K562 (cell line): ENCODE data around the gene ACKR3. TPM values are rescaled to one million over a fixed set of nuclear protein-coding genes. Genes with fewer than 3 reads are reported as not detected.

ENCODE experiments used
- ATAC-seq: fragments of 200-7000 bp; cut with Tn5 transposase; 3 replicates; pipeline ENCODE4 v1.9.1; 2020; ENCODE audit warnings: moderate library complexity
- BruUV-seq: library from RNA; stranded (reverse); fragments of 400-500 nt; replicated peaks from 2 replicates; lab custom pipeline; 2021; lab: Mats Ljungman, UMichigan
- CTCF ChIA-PET: fragments of 300-600 bp; formaldehyde crosslinking; extraction: SDS; loops from one replicate; lab custom pipeline; 2021; ENCODE audit warnings: low intra/inter-chr PET ratio; lab: Yijun Ruan, JAX
- POLR2A ChIA-PET: fragments of 300-600, 350-650 bp; sonication (Branson Sonifier 250); formaldehyde crosslinking; extraction: SDS; loops from one replicate; lab custom pipeline; 2021; ENCODE audit warnings: antibody characterized with exemption, inconsistent platforms; lab: Yijun Ruan, JAX
- DNase-seq, 4 experiments: peaks; one replicate each; pipeline versions ENCODE4 v3.0.0 to v3.0.0-alpha.2; 2011 to 2018; ENCODE audit warnings: low spot score in 3 of 4, mixed read lengths in 3 of 4; ENCODE audit errors: extremely low read depth in 1 of 4
- FAIRE-seq: peaks from 2 replicates; lab custom pipeline; 2011; peaks lifted over from hg19 to GRCh38; lab: Jason Lieb, UNC
- H2AFZ ChIP-seq: 2 replicates; pipeline ENCODE4 v1.6.0; 2011; ENCODE audit warnings: low read depth, low read length, control low read depth, inconsistent platforms
- H3K27ac ChIP-seq: fragments of 200-600 bp; 3 replicates; pipeline ENCODE4 v1.8.0; 2011; ENCODE audit warnings: low read depth, mild to moderate bottlenecking, control low read depth, inconsistent platforms, low read length, moderate library complexity, mixed read lengths; ENCODE audit errors: extremely low read depth
- H3K27me3 ChIP-seq, 2 experiments: fragments of 300-600 bp in 1 of 2; 2 replicates in 1 of 2; 3 replicates in 1 of 2; pipeline versions ENCODE4 v1.6.0 to v1.8.0; 2011; ENCODE audit warnings: inconsistent platforms in 2 of 2, low read length in 2 of 2, mild to moderate bottlenecking in 1 of 2, mixed read lengths in 1 of 2, moderate library complexity in 1 of 2; ENCODE audit not compliant: control insufficient read depth in 2 of 2, insufficient read depth in 2 of 2
- H3K36me3 ChIP-seq: fragments of 300-600 bp; 3 replicates; pipeline ENCODE4 v1.8.0; 2011; ENCODE audit warnings: mild to moderate bottlenecking, low read length, inconsistent platforms; ENCODE audit not compliant: control insufficient read depth, insufficient read depth
- H3K4me1 ChIP-seq, 2 experiments: fragments of 200-600 bp in 1 of 2; replicated peaks in 1 of 2; 2 replicates in 1 of 2; 3 replicates in 1 of 2; pipeline versions ENCODE4 v1.5.1 to v1.8.0; 2011; ENCODE audit warnings: inconsistent platforms in 2 of 2, low read length in 2 of 2, mild to moderate bottlenecking in 1 of 2, mixed read lengths in 1 of 2, moderate library complexity in 1 of 2; ENCODE audit not compliant: control insufficient read depth in 2 of 2, insufficient read depth in 2 of 2
- H3K4me2 ChIP-seq: 2 replicates; pipeline ENCODE4 v1.6.1; 2011; ENCODE audit warnings: low read length, control low read depth, inconsistent platforms, mixed read lengths; ENCODE audit not compliant: insufficient read depth
- H3K4me3 ChIP-seq: fragments of 200-600 bp; sonication (generic), shearing (Covaris generic); 2 replicates; pipeline ENCODE4 v1.5.1; 2016; ENCODE audit warnings: control low read depth, inconsistent platforms
- H3K79me2 ChIP-seq: fragments of 200-600 bp; 3 replicates; pipeline ENCODE4 v1.8.0; 2011; ENCODE audit warnings: low read length, inconsistent platforms; ENCODE audit not compliant: control insufficient read depth, insufficient read depth
- H3K9ac ChIP-seq, 2 experiments: 2 replicates each; pipeline versions ENCODE4 v1.6.0 to v1.6.1; 2011; ENCODE audit warnings: low read depth in 2 of 2, low read length in 2 of 2, control low read depth in 1 of 2, inconsistent platforms in 1 of 2, mild to moderate bottlenecking in 1 of 2, mixed read lengths in 1 of 2; ENCODE audit not compliant: insufficient read depth in 1 of 2
- H3K9me1 ChIP-seq: one replicate; pipeline ENCODE4 v1.6.0; 2011; ENCODE audit warnings: inconsistent platforms, mild to moderate bottlenecking, low read length, moderate library complexity; ENCODE audit not compliant: control insufficient read depth, insufficient read depth
- H3K9me3 ChIP-seq: replicated peaks from 2 replicates; pipeline ENCODE4 v1.5.1; 2011; ENCODE audit warnings: low read depth, low read length, inconsistent platforms; ENCODE audit not compliant: control insufficient read depth, insufficient read depth
- H4K20me1 ChIP-seq: replicated peaks from 2 replicates; pipeline ENCODE4 v1.6.1; 2011; ENCODE audit warnings: low read length, inconsistent platforms, mixed read lengths; ENCODE audit not compliant: control insufficient read depth, insufficient read depth
- BCLAF1 ChIP-seq, 2 experiments: fragments of 450-650 bp in 1 of 2; IDR thresholded peaks; 2 replicates each; pipeline ENCODE4 v1.6.1; 2011 to 2017; ENCODE audit warnings: low read depth in 2 of 2, antibody characterized with exemption in 1 of 2, borderline replicate concordance in 1 of 2, low read length in 1 of 2, mild to moderate bottlenecking in 1 of 2, mixed read lengths in 1 of 2; ENCODE audit not compliant: control insufficient read depth in 1 of 2
- CREB1 ChIP-seq, 2 experiments: sonication (generic) in 1 of 2; formaldehyde crosslinking in 1 of 2; IDR thresholded peaks; 2 replicates each; pipeline versions ENCODE4 v1.6.1 to v1.8.0; 2012 to 2022; ENCODE audit warnings: inconsistent platforms in 1 of 2, mild to moderate bottlenecking in 1 of 2, missing genetic modification reagents in 1 of 2, moderate library complexity in 1 of 2
- EGR1 ChIP-seq: fragments of 450-650 bp; conservative IDR thresholded peaks from 2 replicates; pipeline ENCODE4 v1.6.1; 2017; ENCODE audit warnings: mild to moderate bottlenecking
- HEY1 ChIP-seq: fragments of 250-450 bp; sonication (Bioruptor Pico); IDR thresholded peaks from 2 replicates; pipeline ENCODE4 v1.5.0; 2020; ENCODE audit warnings: mild to moderate bottlenecking, moderate library complexity, borderline replicate concordance
- HMG20B ChIP-seq: fragments of 250-450 bp; sonication (Bioruptor Pico); IDR thresholded peaks from 2 replicates; pipeline ENCODE4 v1.5.0; 2021; ENCODE audit warnings: mild to moderate bottlenecking
- MAFF ChIP-seq: IDR thresholded peaks from 2 replicates; pipeline ENCODE4 v1.6.1; 2012; ENCODE audit warnings: low read length, improper control_type of control experiment
- MTA1 ChIP-seq: fragments of 450-650 bp; IDR thresholded peaks from 2 replicates; pipeline ENCODE4 v1.6.1; 2017; ENCODE audit warnings: borderline replicate concordance
- NFRKB ChIP-seq: fragments of 450-650 bp; IDR thresholded peaks from 2 replicates; pipeline ENCODE4 v1.6.1; 2016; ENCODE audit warnings: low read depth
- PRPF4 ChIP-seq: fragments of 200-400 bp; formaldehyde crosslinking; IDR thresholded peaks from one replicate; pipeline ENCODE4 v1.6.1; 2017; ENCODE audit warnings: low read length, low read depth, mild to moderate bottlenecking; ENCODE audit not compliant: insufficient read depth, poor library complexity, severe bottlenecking
- RBM17 ChIP-seq: fragments of 200-400 bp; formaldehyde crosslinking; IDR thresholded peaks from 2 replicates; pipeline ENCODE4 v1.6.1; 2017; ENCODE audit warnings: low read depth, mild to moderate bottlenecking, low read length, borderline replicate concordance
- SAP30 ChIP-seq: fragments of 200-600 bp; sonication (generic); IDR thresholded peaks from 2 replicates; pipeline ENCODE4 v1.6.1; 2012; ENCODE audit warnings: borderline replicate concordance, low read depth, mild to moderate bottlenecking, moderate library complexity, low read length, control low read depth, inconsistent platforms; ENCODE audit not compliant: insufficient read depth, poor library complexity, severe bottlenecking
- SIRT6 ChIP-seq: IDR thresholded peaks from one replicate; pipeline ENCODE4 v1.6.1; 2012; ENCODE audit warnings: low read depth, mild to moderate bottlenecking, control low read depth, inconsistent platforms, low read length, moderate library complexity
- SRSF3 ChIP-seq: fragments of 200-400 bp; formaldehyde crosslinking; IDR thresholded peaks from 2 replicates; pipeline ENCODE4 v1.6.1; 2016; ENCODE audit warnings: mild to moderate bottlenecking, low read length, moderate library complexity; ENCODE audit not compliant: insufficient read depth
- THAP7 ChIP-seq: fragments of 250-450 bp; sonication (Bioruptor Pico); IDR thresholded peaks from 2 replicates; pipeline ENCODE4 v1.5.0; 2021
- ZNF274 ChIP-seq: IDR thresholded peaks from 2 replicates; pipeline ENCODE4 v1.6.1; 2011; ENCODE audit warnings: low read depth, mild to moderate bottlenecking, low read length, moderate library complexity, borderline replicate concordance
- ZNF695 ChIP-seq: fragments of 450-650 bp; formaldehyde crosslinking; IDR thresholded peaks from 2 replicates; pipeline ENCODE4 v1.4.0; 2020; ENCODE audit warnings: mild to moderate bottlenecking, moderate library complexity
- ZNF77 ChIP-seq: fragments of 250-450 bp; sonication (Bioruptor Pico); IDR thresholded peaks from 2 replicates; pipeline ENCODE4 v1.5.0; 2020
- WGBS: fragments of 100-300 bp; shearing (Covaris generic); methylation state at CpG from one replicate; pipeline ENCODE4 v1.1.6; 2016; ENCODE audit warnings: low coverage, mixed read lengths; ENCODE audit not compliant: insufficient coverage; ENCODE audit errors: missing lambda C conversion rate; 5-methylcytosine and 5-hydroxymethylcytosine counted together
- in situ Hi-C: fragments of 300-500 bp; cut with MboI; formaldehyde crosslinking; loops from 4 replicates; pipeline ENCODE4 v1.15.0; 2018; ENCODE audit warnings: inconsistent platforms, mixed read lengths
- intact Hi-C: fragments of 100-400 bp; cut with micrococcal nuclease; formaldehyde crosslinking; loops from 2 replicates; pipeline ENCODE4 v1.14.2; 2022
- polyA plus RNA-seq, 8 experiments: library from polyadenylated mRNA; depleted of rRNA in 4 of 8; stranded (reverse) in 5 of 8; unstranded in 3 of 8; fragments of >200 nt; fragmentation: Nextera tagmentation in 2 of 8; fragmentation: Illumina TruSeq in 1 of 8; extraction: Ambion mirVana in 2 of 8; extraction: Trizol in 1 of 8; gene quantifications; 2 replicates each; pipeline versions ENCODE4 v1.2.1 to v1.2.3, GENCODE V29; 2011 to 2014; ENCODE audit warnings: inconsistent platforms in 1 of 8, missing spikeins in 1 of 8
- total RNA-seq, 7 experiments: library from RNA; depleted of rRNA in 6 of 7; stranded (reverse); fragments of >200 nt in 6 of 7; fragmentation: Illumina TruSeq in 2 of 7; extraction: Trizol in 2 of 7; gene quantifications; 2 replicates each; pipeline versions ENCODE4 v1.2.1 to v1.2.3, GENCODE V29; 2011 to 2021; ENCODE audit warnings: low replicate concordance in 1 of 7

The ACKR3 gene
- total and polyA plus RNA-seq, 9 of the 15 experiments (the other 6 are each of a cell fraction or from before 2014, with no cell fraction given) = 0.07 TPM; not detected in 8

GRCh38 chr2:236548179-236548921 is 21.3 kb upstream of the ACKR3 start:
- no peaks in the 10 kb centered on the region for H3K9me3 ChIP-seq
- ATAC-seq (no peak), DNase-seq (no peak), FAIRE-seq (no peak)
- no peak overlapping the region for H3K4me3 ChIP-seq
- in situ Hi-C loops = no loop called here
- CTCF ChIA-PET = no interaction called here
- H3K9me1 ChIP-seq = no peaks in the 10 kb centered on the region
- peaks cover 0 to 5% of the 10 kb centered on the region in 2 experiments; a peak in 1 of 5 replicates for H3K27me3 ChIP-seq
- H3K27ac ChIP-seq = no peak overlapping the region
- intact Hi-C loops = no loop called here
- POLR2A ChIA-PET = no interaction called here
- no peaks in the 10 kb centered on the region for H3K4me1 ChIP-seq
- no peak overlapping the region for H3K4me2 ChIP-seq
- BruUV-seq = no TSS peak
- H3K79me2 ChIP-seq = no peaks in the 10 kb centered on the region
- H2AFZ ChIP-seq = no peak overlapping the region
- H4K20me1 ChIP-seq = no peaks in the 10 kb centered on the region
- 2% methylated on average over 5 of the region's 5 CpGs for WGBS
- H3K36me3 ChIP-seq = no peaks in the 10 kb centered on the region
- no peak overlapping the region for H3K9ac ChIP-seq
- TF ChIP-seq ZNF274 (no peak), MTA1 (no peak), SRSF3 (no peak), THAP7 (CRISPR knock-in tag) (no peak), SAP30 (no peak), ZNF77 (CRISPR knock-in tag) (no peak), BCLAF1 (IDR thresholded peaks at IDR 0.05; ENCODE audit: borderline replicate concordance in 1 of 2, control insufficient read depth in 1 of 2, low read depth in 2 of 2, low read length in 1 of 2) (no peak), CREB1 (IDR thresholded peaks at IDR 0.05) (no peak), CREB1 (CRISPR knock-in tag; IDR thresholded peaks at IDR 0.05) (no peak), HEY1 (CRISPR knock-in tag) (no peak), EGR1 (no peak), NFRKB (no peak), RBM17 (no peak), MAFF (no peak), SIRT6 (no peak), ZNF695 (CRISPR knock-in tag) (no peak), HMG20B (no peak), PRPF4 (no peak)
